Gastroesophageal sphincter (tissue), 3 donors: ENCODE results near the gene KLHL33.

Experiments
- CTCF ChIP-seq, 4 experiments: fragments of 200-600 bp in 2 of 4; fragments of 450-650 bp in 2 of 4; sonication (generic) in 1 of 4; IDR thresholded peaks; one replicate each; pipeline ENCODE4 v1.5.1; 2017 to 2019; ENCODE audit warnings: antibody characterized with exemption in 4 of 4, mild to moderate bottlenecking in 2 of 4, moderate library complexity in 2 of 4
- POLR2A ChIP-seq, 2 donors: fragments of 450-650 bp; IDR thresholded peaks; one replicate each; pipeline ENCODE4 v1.6.1; 2017; ENCODE audit warnings: antibody characterized with exemption in 2 of 2, mild to moderate bottlenecking in 2 of 2, moderate library complexity in 1 of 2

- no peak for TF ChIP-seq POLR2A (IDR thresholded peaks at IDR 0.05)
- TF ChIP-seq CTCF (IDR thresholded peaks at IDR 0.05), result no peak
These were observed 10.9 kb upstream of the KLHL33 start for GRCh38 chr14:20446889-20447288.
